Activated naive CD8-positive, alpha-beta T cell treated with anti-CD3 and anti-CD28 coated beads for 36 hours (primary cell): Measurements from ENCODE around the gene FSD2. TPM values are rescaled to one million over a fixed set of nuclear protein-coding genes. Genes with fewer than 3 reads are reported as not detected.
"Not testable (repeated sequence)": the region's sequence is repeated elsewhere in the genome, so short reads cannot be mapped to it uniquely, and the experiment has no call there.

ENCODE experiments used
- DNase-seq: peaks from one replicate; pipeline ENCODE4 v3.0.0; 2021
- H3K27ac Mint-ChIP-seq: one replicate; pipeline ENCODE4 v1.8.0; 2022; ENCODE audit warnings: mild to moderate bottlenecking, moderate library complexity, mixed read lengths
- H3K27me3 Mint-ChIP-seq: one replicate; pipeline ENCODE4 v1.8.0; 2022; ENCODE audit warnings: mild to moderate bottlenecking, mixed read lengths
- H3K36me3 Mint-ChIP-seq: one replicate; pipeline ENCODE4 v1.8.0; 2021; ENCODE audit warnings: mild to moderate bottlenecking, mixed read lengths
- H3K4me1 Mint-ChIP-seq: one replicate; pipeline ENCODE4 v1.8.0; 2021; ENCODE audit warnings: mixed read lengths
- H3K4me3 Mint-ChIP-seq: one replicate; pipeline ENCODE4 v1.8.0; 2022; ENCODE audit warnings: mild to moderate bottlenecking, moderate library complexity, mixed read lengths
- H3K9me3 Mint-ChIP-seq: one replicate; pipeline ENCODE4 v1.8.0; 2022; ENCODE audit warnings: mixed read lengths
- total RNA-seq, 2 experiments: library from RNA; stranded (reverse); gene quantifications; one replicate each; pipeline ENCODE4 v1.2.3, GENCODE V29; 2021

FSD2 gene
- total RNA-seq, 2 experiments from 2014 or later: not detected

DNA sequence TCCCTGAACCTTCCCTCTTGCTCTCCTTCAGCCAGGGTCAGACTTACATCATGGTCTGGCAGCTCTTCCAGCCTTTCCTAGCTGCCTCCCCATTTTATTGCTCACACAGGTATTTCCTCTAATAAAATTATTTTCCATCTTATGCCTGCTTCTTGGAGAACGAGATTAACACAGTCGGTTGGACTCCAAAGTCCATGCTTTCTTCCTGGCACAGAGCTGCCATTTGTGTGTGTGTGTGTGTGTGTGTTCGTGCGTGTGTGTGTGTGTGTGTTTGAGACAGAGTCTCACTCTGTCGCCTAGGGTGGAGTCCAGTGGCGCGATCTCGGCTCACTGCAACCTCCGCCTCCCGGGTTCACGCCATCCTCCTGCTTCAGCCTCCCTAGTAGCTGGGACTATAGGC lies 15.5 kb downstream of the FSD2 start:
- no peak overlapping the region for H3K4me3 Mint-ChIP-seq
- H3K27me3 Mint-ChIP-seq: peaks cover 3% of the 10 kb centered on the region
- no peaks in the 10 kb centered on the region for H3K4me1 Mint-ChIP-seq
- H3K9me3 Mint-ChIP-seq: peaks cover 12% of the 10 kb centered on the region
- no peak overlapping the region for H3K27ac Mint-ChIP-seq
- DNase-seq: no peak
- peaks cover 7% of the 10 kb centered on the region for H3K36me3 Mint-ChIP-seq

DNA sequence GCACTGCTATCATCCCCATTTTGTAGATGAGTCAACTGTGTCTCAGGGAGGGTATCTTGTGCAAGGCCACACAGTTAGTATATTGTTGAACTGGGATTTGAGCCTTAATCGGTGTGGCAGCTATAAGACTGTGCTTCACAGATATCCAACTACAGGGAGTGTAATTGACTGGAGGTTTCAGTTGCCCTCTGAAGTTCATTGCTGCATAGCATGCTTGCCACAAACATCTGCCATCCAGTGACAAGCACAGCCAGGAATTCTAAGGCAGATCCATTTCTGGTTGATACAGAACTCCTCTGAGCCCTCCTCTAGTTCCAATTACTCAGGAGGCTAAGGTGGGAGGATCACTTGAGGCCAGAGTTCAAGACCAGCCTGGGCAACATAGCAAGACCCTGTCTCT lies 16.4 kb downstream of the FSD2 start:
- peaks cover 10% of the 10 kb centered on the region for H3K9me3 Mint-ChIP-seq

DNA sequence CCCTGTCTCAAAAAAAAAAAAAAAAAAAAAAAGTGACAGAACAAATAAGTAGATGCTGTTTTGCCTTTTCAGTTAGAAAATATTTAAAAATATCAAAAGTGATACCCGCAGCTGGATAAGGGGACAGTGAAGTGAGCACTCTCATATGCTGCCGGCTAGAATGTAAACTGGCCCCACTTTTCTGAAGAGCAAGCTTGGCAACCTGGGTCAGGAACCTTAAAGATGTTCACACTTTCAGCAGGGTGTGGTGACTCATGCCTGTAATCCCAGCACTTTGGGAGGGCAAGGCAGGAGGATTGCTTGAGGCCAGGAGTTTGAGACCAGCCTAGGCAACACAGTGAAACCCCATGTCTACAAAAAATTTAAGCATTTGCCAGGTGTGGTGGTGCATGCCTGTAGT lies 17.4 kb downstream of the FSD2 start:
- no peak for DNase-seq
- H3K9me3 Mint-ChIP-seq: peaks cover 2% of the 10 kb centered on the region
- peaks cover 6% of the 10 kb centered on the region for H3K27me3 Mint-ChIP-seq
- no peak overlapping the region for H3K27ac Mint-ChIP-seq
- no peaks in the 10 kb centered on the region for H3K4me1 Mint-ChIP-seq
- peaks cover 2% of the 10 kb centered on the region for H3K36me3 Mint-ChIP-seq
- no peak overlapping the region for H3K4me3 Mint-ChIP-seq

More for the DNA sequence above, 16.4 kb downstream of the FSD2 start:
- Mint-ChIP-seq H3K27me3 (peaks cover 6% of the 10 kb centered on the region), H3K4me1 (no peaks in the 10 kb centered on the region), H3K27ac (no peak overlapping the region), H3K36me3 (peaks cover 7% of the 10 kb centered on the region), H3K4me3 (no peak overlapping the region)
- DNase-seq: no peak

DNA sequence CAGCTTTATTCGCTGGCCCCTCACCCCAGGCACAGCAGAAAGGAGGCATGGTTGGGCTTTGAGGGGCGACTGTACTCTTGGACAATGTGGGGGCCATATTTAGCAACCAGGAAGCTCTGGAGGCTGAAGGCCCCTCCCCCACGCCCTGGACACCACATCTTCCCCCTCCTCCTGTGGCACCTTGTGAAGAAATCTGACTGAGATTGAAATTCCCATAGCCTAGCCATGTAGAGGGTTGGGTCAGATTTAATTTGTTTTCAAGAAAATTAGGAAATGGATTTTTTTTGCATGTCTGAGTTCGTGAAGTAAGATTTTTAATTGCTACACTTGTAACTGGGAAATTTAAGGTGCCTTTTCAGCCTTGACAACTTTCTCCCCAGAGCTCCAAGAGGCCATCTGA lies 24.5 kb downstream of the FSD2 start:
- peaks cover 3% of the 10 kb centered on the region for H3K27me3 Mint-ChIP-seq

DNA sequence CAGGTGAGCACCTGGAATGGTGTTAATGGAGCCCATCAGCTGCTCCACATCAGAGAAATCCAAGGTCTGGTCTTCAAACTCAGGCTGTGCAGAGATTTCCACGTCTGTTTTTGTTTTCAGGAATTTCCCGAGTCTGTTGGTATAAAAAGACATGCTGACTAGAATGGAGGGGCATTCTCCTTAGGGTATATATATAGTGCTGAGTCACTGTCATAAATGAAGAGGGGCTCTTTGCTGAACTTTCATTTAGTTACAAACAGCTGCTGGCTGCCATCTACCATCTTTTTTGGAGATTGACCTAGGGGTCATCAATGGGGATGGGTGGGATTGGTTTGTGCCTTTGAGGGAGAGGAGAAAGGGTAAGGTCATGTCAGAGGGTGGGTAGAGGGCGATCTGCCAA lies 27.1 kb downstream of the FSD2 start:
- Mint-ChIP-seq H3K36me3 (no peaks in the 10 kb centered on the region), H3K9me3 (no peaks in the 10 kb centered on the region), H3K4me1 (no peaks in the 10 kb centered on the region), H3K27me3 (peaks cover 7% of the 10 kb centered on the region), H3K4me3 (no peak overlapping the region), H3K27ac (no peak overlapping the region)
- no peak for DNase-seq

More for the DNA sequence above, 24.5 kb downstream of the FSD2 start:
- Mint-ChIP-seq H3K27ac (no peak overlapping the region), H3K36me3 (no peaks in the 10 kb centered on the region), H3K4me3 (no peak overlapping the region), H3K9me3 (no peaks in the 10 kb centered on the region), H3K4me1 (no peaks in the 10 kb centered on the region)
- DNase-seq: no peak

DNA sequence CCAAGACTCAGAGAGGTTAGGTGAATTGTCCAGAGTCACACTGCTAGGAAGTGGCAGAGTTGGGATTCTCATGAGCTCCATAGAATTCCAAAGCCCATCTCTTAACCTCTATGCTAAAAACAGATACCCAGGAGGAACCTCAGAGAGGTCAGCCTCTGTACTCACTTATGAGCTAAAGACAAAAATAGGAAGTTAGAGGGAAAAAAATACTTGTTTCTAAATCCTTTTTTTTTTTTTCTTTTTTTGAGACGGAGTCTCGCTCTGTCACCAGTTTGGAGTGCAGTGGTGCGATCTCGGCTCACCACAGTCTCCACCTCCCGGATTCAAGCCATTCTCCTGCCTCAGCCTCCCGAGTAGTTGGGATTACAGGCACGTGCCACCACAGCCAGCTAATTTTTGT lies 31.4 kb downstream of the FSD2 start:
- H3K4me3 Mint-ChIP-seq: no peak overlapping the region
- H3K9me3 Mint-ChIP-seq: no peaks in the 10 kb centered on the region
- DNase-seq: no peak
- H3K27me3 Mint-ChIP-seq: peaks cover 7% of the 10 kb centered on the region
- no peaks in the 10 kb centered on the region for H3K36me3 Mint-ChIP-seq
- no peak overlapping the region for H3K27ac Mint-ChIP-seq
- no peaks in the 10 kb centered on the region for H3K4me1 Mint-ChIP-seq

DNA sequence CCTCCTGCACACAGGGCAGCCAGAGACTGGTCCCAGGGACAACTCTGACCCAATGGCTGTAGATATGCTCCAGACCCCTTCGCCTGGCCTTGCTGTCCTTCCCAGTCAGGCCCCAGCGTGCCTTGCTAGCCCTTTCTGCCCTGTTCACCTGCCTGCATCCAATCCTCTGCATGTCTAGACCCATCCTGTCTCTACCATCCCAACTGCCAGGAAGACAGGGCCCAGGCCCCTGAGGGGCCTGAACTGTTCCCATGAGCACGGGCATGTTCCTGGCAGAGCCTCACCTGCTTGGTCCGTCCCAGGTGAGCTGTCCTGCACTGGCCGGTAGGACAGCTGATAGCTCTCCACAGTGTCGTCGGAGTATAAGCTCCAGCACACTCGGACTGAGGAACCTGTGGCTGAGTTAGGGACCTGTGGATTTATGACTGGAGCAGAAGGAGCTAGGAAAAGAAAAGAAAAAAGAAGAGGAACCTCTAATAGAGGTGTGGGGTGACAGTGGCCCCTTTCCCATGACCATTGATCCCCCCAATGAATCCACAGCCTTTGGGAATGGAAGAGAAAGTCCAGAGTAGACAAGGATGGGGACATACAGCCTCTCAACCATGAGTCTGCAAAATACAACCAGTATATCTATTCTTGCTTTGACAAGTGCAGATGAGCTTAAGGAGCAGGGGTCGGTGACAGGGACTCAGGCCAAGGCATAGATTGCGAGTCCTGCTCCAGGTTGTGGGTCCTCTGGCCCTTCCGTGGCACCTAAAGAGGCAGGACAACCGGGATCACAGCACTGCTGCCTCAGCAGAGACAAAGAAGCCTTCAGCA lies 33.9 kb downstream of the FSD2 start:
- no peaks in the 10 kb centered on the region for H3K9me3 Mint-ChIP-seq

DNA sequence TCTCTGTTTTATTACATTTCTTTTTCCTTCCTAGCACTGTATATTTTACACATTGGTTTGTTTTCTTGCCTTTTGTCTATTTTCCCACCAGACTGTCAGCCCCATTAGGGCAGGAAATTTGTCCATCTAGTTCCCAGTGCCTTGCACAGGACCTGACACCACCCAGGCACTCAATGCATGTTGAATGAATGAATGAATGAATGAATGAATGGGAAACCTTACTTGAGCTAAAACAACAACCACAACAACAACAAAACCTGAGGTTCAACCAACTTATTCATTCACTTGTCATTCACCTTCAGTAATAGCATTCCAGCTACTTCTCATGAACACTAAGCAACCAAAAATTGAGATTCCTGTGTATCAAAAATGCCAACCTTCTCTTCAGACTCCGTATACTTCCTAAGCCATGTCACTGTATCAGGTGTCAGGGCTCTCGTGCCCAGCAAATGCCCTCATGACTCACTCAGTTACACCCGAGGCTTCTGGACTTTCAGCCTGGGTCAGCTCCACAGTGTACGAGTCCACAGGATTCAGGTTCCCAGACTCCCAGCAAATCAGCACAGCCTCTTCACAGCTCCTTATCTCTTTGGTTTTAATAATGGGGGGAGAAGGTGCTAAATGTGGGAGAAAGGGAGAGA lies 37.3 kb downstream of the FSD2 start:
- Mint-ChIP-seq H3K27me3 (no peaks in the 10 kb centered on the region), H3K9me3 (no peaks in the 10 kb centered on the region), H3K4me1 (no peaks in the 10 kb centered on the region), H3K27ac (no peak overlapping the region), H3K4me3 (no peak overlapping the region), H3K36me3 (peaks cover 6% of the 10 kb centered on the region)
- DNase-seq: no peak

More for the DNA sequence above, 33.9 kb downstream of the FSD2 start:
- Mint-ChIP-seq H3K27me3 (peaks cover 7% of the 10 kb centered on the region), H3K4me1 (no peaks in the 10 kb centered on the region), H3K4me3 (no peak overlapping the region), H3K36me3 (peaks cover 3% of the 10 kb centered on the region), H3K27ac (no peak overlapping the region)
- DNase-seq: no peak

DNA sequence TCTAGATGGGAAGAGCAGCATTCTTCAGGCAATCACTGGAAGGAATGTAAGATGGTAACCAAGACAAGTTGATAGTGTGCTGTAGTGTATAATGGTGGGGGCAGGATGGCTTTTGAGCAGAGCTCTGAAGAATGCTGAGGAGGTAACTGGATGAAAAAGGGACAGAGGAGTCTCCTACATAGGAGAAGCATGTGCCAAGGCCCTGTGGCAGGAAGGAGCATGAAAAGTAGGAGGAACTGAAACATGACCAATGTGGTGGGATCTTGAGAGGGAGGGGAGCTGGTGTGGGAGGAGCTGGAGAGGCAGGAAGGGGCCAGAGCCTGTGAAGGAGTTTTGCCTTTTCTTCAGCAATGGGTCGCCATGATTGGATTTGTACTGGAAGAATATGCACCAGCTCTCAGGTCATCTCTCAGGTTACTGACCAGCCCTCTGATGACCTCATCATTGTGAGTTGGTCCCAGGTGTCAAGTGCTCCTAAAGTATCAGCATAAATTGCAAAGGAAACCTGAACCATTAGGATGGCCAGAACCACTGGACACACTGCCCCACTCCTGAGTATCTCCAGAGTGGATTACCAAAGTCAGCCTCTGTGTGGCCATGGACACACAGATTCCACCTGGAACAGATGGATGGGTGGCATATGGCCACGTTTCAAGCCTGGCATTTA lies 38.6 kb downstream of the FSD2 start:
- Mint-ChIP-seq H3K36me3 (peaks cover 7% of the 10 kb centered on the region), H3K9me3 (no peaks in the 10 kb centered on the region), H3K27me3 (no peaks in the 10 kb centered on the region), H3K27ac (no peak overlapping the region), H3K4me3 (no peak overlapping the region), H3K4me1 (peaks cover 2% of the 10 kb centered on the region)
- no peak for DNase-seq

DNA sequence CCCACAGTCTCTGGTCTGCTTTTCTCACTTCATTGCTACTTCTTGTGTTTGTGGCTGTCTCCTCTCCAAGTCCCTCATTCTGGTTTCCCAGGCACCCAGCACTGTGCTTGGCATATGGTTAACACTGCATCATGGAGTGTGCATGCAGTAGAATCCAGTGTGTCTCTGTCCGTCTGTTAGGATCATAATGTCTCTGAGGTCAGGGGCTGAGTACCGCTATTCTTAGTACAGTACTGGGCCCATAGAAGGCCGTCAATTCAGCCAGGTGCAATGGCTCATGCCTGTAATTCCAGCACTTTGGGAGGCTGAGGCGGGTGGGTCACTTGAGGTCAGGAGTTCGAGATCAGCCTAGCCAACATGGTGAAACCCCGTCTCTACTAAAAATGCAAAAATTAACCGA lies 39.7 kb downstream of the FSD2 start:
- not testable (repeated sequence) for H3K27me3 Mint-ChIP-seq, H3K9me3 Mint-ChIP-seq, H3K4me1 Mint-ChIP-seq, H3K36me3 Mint-ChIP-seq, H3K4me3 Mint-ChIP-seq, H3K27ac Mint-ChIP-seq, DNase-seq

DNA sequence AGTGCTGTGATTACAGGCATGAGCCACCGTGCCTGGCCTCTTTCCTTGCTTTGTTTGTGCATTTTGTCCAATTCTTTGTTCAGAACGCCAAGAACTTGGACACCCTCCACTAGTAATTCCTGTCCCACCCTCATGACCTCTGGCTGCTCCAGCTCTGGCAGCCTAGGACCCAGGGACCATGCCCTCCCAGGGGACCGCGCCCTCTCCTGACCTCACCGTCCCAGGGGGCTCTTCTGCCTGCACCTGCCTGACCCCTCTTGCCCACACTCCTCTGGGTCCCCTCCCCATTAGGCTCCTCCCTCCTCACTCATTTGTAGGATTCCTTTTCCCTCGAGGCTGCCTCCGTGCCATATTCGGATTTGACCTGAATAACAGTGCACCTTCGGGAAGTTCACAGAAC lies 41.1 kb downstream of the FSD2 start:
- H3K9me3 Mint-ChIP-seq: no peaks in the 10 kb centered on the region
- no peak overlapping the region for H3K27ac Mint-ChIP-seq
- H3K27me3 Mint-ChIP-seq: no peaks in the 10 kb centered on the region
- no peak overlapping the region for H3K4me3 Mint-ChIP-seq
- H3K36me3 Mint-ChIP-seq: peaks cover 11% of the 10 kb centered on the region
- H3K4me1 Mint-ChIP-seq: peaks cover 4% of the 10 kb centered on the region
- DNase-seq: no peak

DNA sequence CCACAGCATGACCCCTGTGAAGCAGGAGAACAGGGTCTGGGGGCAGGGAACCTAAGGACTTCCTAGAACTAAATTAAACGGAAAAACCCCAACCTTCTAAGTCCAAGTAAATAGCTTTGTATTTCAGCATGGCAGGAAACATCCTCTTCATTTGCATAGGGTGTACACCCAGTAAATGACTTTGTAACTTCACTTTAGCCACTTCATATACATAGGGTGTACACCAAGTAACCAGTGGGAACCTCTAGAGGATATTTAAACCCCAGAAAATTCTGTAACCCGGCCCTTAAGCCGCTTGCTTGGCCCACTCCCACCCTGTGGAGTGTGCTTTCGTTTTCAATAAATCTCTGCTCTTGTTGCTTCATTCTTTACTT lies 41.8 kb downstream of the FSD2 start:
- Mint-ChIP-seq H3K9me3 (no peaks in the 10 kb centered on the region), H3K27ac (no peak overlapping the region), H3K27me3 (no peaks in the 10 kb centered on the region), H3K4me1 (peaks cover 4% of the 10 kb centered on the region), H3K36me3 (peaks cover 12% of the 10 kb centered on the region), H3K4me3 (no peak overlapping the region)
- no peak for DNase-seq

DNA sequence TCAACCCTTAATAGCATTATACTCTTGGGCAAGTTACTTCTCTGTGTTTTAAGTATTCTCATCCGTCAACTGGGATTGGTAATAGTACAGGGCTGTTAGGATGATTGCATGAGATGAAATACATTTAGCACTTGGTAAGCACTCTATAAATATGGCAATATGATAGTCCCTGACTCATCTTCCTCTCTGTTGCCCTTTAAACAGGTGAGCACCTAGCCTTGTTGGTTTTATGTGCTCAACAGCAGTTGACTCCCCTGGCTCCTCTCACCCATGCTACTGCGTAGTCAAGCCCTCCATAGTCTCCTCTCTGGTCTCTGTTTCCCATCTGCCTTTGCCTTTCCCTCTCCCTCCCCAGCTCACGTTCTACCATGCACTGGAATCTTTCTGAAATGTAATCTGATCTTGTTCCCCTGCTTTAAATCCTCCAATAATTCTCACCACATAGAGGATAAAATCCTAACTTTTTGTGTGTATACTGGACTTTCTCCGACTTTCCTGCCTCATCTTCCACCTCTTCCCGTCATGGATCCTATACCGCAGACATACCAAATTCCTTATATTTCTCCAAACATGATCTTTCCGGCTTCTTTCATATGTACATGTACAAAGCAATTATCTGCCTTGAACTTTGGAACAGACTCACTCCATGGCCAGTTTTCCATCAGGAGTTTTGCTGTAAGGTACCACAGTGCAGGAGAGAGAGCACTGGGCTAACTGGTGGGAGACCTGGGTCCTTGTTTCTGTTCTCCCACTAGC lies 42.3 kb downstream of the FSD2 start:
- DNase-seq: no peak
- H3K27me3 Mint-ChIP-seq: no peaks in the 10 kb centered on the region
- H3K4me3 Mint-ChIP-seq: no peak overlapping the region
- peaks cover 4% of the 10 kb centered on the region for H3K4me1 Mint-ChIP-seq
- H3K36me3 Mint-ChIP-seq: peaks cover 14% of the 10 kb centered on the region
- no peaks in the 10 kb centered on the region for H3K9me3 Mint-ChIP-seq
- no peak overlapping the region for H3K27ac Mint-ChIP-seq

DNA sequence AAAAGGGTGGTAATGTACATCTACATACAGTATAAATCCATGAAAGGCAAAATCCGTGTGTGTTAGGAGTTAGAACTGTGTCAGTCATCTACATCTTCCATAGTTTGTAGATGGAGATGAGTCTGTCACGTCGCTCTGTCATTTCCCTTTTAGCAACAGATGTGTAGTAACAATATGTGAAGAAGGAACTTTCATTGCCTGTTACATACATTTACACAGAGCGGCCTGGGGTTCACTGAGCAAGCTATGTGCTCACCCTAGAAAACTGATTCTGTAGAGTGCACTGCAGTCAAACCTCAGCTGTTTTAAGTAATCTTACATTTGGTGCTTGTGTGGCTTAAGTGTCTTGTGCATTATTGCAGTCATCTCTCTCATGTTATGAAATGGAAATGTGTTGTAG lies 54.6 kb downstream of the FSD2 start:
- no peak for DNase-seq
- H3K4me1 Mint-ChIP-seq: peaks cover 41% of the 10 kb centered on the region
- H3K27ac Mint-ChIP-seq: peak overlapping the region; percentile 96
- peaks cover 48% of the 10 kb centered on the region for H3K36me3 Mint-ChIP-seq
- H3K4me3 Mint-ChIP-seq: peak overlapping the region; percentile 89
- H3K9me3 Mint-ChIP-seq: no peaks in the 10 kb centered on the region
- H3K27me3 Mint-ChIP-seq: no peaks in the 10 kb centered on the region

DNA sequence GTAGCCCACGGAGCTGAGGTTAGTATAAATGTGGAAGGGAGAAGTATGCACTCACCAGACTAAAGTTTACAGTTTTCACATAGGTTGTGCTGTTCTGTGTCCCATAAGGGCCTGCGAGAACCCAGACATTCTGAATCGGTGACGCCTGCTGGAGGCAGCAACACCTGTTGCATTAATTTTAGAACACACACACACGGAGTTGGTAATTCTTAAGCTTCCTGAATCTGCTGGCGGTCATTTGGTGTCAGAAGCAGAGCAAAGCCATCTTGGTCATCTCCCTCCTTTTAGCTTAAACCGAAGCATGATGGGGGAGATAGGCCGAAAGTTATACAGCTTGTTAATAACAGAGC lies 55.1 kb downstream of the FSD2 start:
- Mint-ChIP-seq H3K4me3 (peak overlapping the region; percentile 89), H3K9me3 (no peaks in the 10 kb centered on the region), H3K36me3 (peaks cover 43% of the 10 kb centered on the region), H3K27ac (peak overlapping the region; percentile 96), H3K27me3 (no peaks in the 10 kb centered on the region), H3K4me1 (peaks cover 36% of the 10 kb centered on the region)
- peak; percentile 6 for DNase-seq
